Retinal pigment epithelial cell (primary cell): ENCODE measurements around the gene FAM184A.

Experiments
- DNase-seq: peaks from one replicate; pipeline ENCODE4 v3.0.0-alpha.2; 2010; ENCODE audit warnings: low read depth
- H3K4me3 ChIP-seq: 2 replicates; pipeline ENCODE4 v1.5.1; 2011; ENCODE audit warnings: mild to moderate bottlenecking, low read length, control low read depth, moderate library complexity
- TF ChIP-seq, protein P1 (sequence below): conservative IDR thresholded peaks from 2 replicates; pipeline ENCODE4 v1.5.1; 2011; ENCODE audit warnings: low read depth, low read length, control low read depth, inconsistent platforms

Gene FAM184A

DNA sequence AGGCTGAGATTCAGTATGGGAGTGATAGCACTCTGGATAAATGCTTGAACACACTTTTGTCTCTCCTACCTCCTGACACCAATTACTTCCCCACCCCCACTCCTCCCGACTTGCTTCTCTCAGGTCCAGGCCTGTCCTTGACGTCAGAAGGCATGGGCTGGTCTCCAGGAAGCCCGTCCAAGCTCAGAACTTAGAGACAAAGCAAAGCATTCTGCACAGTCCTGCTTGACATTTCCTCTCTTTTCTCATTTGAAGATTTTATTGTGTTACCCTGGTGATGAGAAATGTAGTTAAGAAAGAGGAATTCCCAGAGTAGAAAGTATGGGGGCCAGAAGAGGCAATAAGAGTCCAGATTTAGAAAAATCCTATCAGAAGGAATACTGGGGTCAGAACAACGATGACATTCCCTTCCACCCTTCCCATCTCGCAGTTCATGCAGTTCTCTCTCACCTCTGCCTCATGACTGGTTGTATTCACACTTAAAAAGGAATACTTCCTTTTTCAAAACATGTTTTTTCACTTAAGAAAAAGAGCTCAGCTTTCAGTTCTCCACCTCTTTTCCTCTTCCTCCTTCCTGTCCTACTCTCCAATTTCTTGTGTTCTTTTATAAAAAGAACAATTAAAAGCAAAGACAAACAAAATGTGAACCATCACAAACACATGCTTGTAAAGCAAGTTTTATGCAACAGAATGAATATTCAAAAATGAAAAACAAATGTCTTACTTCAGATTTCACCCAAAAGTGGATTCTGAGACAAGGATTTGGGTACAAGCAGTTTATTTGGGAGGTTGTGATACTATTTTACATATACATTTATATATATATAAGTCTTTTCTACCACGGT is 18.5 kb upstream of the FAM184A start:
- peak; percentile 33 for DNase-seq
- TF ChIP-seq, protein P1, sequence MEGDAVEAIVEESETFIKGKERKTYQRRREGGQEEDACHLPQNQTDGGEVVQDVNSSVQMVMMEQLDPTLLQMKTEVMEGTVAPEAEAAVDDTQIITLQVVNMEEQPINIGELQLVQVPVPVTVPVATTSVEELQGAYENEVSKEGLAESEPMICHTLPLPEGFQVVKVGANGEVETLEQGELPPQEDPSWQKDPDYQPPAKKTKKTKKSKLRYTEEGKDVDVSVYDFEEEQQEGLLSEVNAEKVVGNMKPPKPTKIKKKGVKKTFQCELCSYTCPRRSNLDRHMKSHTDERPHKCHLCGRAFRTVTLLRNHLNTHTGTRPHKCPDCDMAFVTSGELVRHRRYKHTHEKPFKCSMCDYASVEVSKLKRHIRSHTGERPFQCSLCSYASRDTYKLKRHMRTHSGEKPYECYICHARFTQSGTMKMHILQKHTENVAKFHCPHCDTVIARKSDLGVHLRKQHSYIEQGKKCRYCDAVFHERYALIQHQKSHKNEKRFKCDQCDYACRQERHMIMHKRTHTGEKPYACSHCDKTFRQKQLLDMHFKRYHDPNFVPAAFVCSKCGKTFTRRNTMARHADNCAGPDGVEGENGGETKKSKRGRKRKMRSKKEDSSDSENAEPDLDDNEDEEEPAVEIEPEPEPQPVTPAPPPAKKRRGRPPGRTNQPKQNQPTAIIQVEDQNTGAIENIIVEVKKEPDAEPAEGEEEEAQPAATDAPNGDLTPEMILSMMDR = no peak
- no peak overlapping the region for H3K4me3 ChIP-seq

DNA sequence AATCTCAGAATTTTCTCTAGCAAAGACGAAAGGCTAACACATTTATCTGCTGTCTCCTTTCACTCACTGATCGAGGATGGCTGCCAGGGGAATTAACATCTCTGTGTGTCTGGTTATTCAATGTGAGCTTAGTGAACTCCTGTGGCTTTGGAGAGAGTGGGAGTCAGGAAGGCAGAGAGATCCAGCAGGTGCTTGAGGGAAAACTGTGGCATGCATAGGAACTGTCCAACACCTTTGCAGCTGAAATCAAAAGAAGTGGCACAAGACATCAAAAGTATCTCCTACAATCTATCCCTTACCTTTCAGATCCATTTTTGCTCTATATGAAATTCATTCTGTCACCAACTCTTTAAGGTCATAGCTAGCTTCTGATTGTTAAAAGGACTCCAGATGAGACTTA is 11.8 kb upstream of the FAM184A start:
- no peak for DNase-seq
- TF ChIP-seq, protein P1 = no peak
- H3K4me3 ChIP-seq = no peak overlapping the region

DNA sequence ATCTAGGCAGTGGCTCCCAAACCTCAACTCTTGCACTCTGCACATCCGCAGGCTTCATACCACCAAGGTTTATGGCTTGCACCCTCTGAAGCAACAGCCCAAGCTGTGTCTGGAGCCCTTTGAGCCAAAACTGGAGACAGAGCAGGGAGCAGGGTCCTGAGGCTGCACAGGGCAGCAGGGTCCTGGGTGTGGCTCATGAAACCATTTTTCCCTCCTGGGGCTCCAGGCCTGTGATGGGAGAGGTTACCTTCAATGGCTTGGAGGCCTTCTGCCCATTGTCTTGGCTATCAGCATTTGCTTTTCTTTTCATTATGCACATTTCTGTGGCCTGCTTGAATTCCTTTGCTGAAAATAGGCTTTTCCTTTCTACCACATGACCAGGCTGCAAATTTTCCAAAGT is 6.3 kb upstream of the FAM184A start:
- TF ChIP-seq, protein P1 = no peak
- DNase-seq = no peak
- H3K4me3 ChIP-seq = no peak overlapping the region

DNA sequence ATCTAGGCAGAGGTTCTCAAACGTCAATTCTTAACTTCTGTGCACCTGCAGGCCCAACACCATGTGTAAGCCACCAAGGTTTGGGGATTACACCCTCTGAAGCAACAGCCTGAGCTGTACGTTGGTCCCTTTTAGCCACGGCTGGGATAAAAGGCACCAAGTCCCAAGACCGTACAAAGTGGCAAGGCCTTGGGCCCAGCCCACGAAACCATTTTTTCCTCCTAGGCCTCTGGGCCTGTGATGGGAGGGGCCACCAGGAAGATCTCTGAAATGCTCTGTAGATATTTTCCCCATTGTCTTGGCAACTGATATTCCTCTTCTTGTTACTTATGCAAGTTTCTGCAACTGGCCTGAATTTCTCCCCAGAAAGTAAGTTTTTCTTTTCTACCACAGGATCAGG is 4.5 kb upstream of the FAM184A start:
- H3K4me3 ChIP-seq = no peak overlapping the region
- TF ChIP-seq, protein P1 = no peak
- no peak for DNase-seq

DNA sequence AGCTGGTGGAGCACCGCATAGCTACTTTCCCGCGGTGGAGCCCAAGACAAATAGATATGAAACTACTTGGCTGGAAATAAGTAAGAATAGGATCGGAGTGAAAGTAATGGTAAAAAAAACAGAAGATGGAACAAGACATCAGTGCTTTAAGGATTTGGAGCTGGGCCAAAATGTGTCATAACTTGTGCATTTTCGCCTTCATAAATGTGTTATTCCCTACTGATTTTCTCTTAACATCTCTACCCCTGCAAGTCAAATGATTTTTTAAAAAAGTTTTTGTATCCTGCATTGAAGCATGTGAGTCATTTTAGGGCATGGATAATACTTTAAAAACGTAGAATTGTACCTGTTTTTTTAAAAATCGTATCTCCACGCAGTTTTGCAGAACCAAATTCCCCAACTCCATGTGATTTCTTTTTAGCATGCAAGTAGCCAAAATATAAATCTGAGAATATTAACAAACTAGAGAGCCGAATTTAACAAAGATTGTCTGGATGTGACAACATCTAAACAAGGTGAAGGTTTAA is 882 bp upstream of the FAM184A start:
- peak overlapping the region; percentile 63 for H3K4me3 ChIP-seq
- no peak for DNase-seq
- TF ChIP-seq, protein P1 = no peak

DNA sequence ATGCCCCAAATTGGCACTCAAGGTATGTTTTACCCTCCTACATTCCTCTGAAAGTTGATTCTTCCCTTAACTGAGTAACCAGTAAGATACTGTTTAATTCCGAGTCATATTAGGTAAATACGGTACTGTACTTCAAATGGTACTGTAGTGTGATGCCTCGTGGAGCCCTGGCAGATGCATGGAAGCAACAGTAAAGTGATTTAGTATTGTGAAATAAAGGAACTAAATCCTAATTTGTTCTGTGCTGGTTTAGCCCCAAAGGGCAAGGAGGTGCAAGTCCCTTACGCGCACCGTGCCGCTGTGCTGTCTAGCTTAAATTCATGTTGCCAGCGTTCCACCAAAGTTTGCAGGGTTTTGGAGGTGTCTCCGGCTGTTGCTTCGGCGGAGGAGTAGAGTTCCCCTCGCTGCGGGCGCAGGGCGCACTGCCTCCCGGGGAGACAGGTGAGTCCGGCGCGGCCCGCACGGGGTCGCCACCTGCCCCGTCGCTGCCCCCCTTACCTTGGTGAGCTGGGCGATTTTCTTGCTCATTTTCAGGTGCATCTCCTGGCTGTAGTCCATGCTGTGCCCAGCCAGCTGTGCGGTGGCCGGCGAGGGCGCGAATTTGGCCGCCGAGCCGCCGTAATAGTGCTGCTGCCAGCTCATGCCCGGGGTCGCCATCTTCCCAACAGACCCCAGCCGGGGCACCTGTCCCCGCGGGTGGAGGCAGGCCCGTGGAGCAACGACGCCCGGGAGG is 655 bp downstream of the FAM184A start:
- peak overlapping the region; percentile 63 for H3K4me3 ChIP-seq
- DNase-seq = no peak
- TF ChIP-seq, protein P1 = peak; percentile 29
